ENCODE results near the gene TCP11L2. TPM values are rescaled to one million over a fixed set of nuclear protein-coding genes. Genes with fewer than 3 reads are reported as not detected.

TCP11L2 gene
- total and polyA plus RNA-seq, 2 of the 13 experiments (the other 11 are each of a cell fraction or from before 2014, with no cell fraction given), result 4.6 to 24.1 TPM

- no peak for TF ChIP-seq ZFY (CRISPR knock-in tag; IDR thresholded peaks at IDR 0.05)
- 0 out of 2 replicates have a peak, but pooled peaks have one; percentile 21 for TF ChIP-seq MLX (CRISPR knock-in tag; IDR thresholded peaks at IDR 0.05)
- no peak for TF ChIP-seq MBNL3 (CRISPR knock-in tag; conservative IDR thresholded peaks at IDR 0.05)
- no peak for TF ChIP-seq ZNF788 (CRISPR knock-in tag; IDR thresholded peaks at IDR 0.05; ENCODE audit: borderline replicate concordance)
- no peak for TF ChIP-seq TGIF2 (CRISPR knock-in tag; IDR thresholded peaks at IDR 0.05)
- peak; percentile 32; the same call in 1 of the 2 replicates for TF ChIP-seq FOSL1 (CRISPR knock-in tag; IDR thresholded peaks at IDR 0.05; ENCODE audit: borderline replicate concordance)
- no peak for TF ChIP-seq SSRP1 (CRISPR knock-in tag; IDR thresholded peaks at IDR 0.05)
- TF ChIP-seq KMT2B (CRISPR knock-in tag; IDR thresholded peaks at IDR 0.05), result no peak
- no peak for TF ChIP-seq AKNA (CRISPR knock-in tag; IDR thresholded peaks at IDR 0.05; ENCODE audit: borderline replicate concordance)
- no peak for TF ChIP-seq ZNF737 (CRISPR knock-in tag; IDR thresholded peaks at IDR 0.05; ENCODE audit: borderline replicate concordance)
- TF ChIP-seq ESRRA (CRISPR knock-in tag; IDR thresholded peaks at IDR 0.05; ENCODE audit: low read depth), result no peak
- no peak for TF ChIP-seq PRMT3 (CRISPR knock-in tag; IDR thresholded peaks at IDR 0.05; ENCODE audit: borderline replicate concordance, low read depth)
- no peak for TF ChIP-seq ZNF558 (CRISPR knock-in tag; IDR thresholded peaks at IDR 0.05; ENCODE audit: borderline replicate concordance)
- no peak for TF ChIP-seq BRCA1 (CRISPR knock-in tag; IDR thresholded peaks at IDR 0.05)
- TF ChIP-seq, protein P1, sequence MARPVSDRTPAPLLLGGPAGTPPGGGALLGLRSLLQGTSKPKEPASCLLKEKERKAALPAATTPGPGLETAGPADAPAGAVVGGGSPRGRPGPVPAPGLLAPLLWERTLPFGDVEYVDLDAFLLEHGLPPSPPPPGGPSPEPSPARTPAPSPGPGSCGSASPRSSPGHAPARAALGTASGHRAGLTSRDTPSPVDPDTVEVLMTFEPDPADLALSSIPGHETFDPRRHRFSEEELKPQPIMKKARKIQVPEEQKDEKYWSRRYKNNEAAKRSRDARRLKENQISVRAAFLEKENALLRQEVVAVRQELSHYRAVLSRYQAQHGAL (CRISPR knock-in tag; IDR thresholded peaks at IDR 0.05; ENCODE audit: not compliant biosample characterization), result no peak
- no peak for TF ChIP-seq ZNF777 (CRISPR knock-in tag; IDR thresholded peaks at IDR 0.05)
- TF ChIP-seq MAX (IDR thresholded peaks at IDR 0.05), result no peak
- no peak for TF ChIP-seq NFIB (CRISPR knock-in tag; IDR thresholded peaks at IDR 0.05; ENCODE audit: borderline replicate concordance)
- no peak for TF ChIP-seq ZFP36 (IDR thresholded peaks at IDR 0.05; ENCODE audit: borderline replicate concordance, low read depth, low read length, partially characterized antibody)
- TF ChIP-seq ZFP41 (CRISPR knock-in tag; IDR thresholded peaks at IDR 0.05; ENCODE audit: borderline replicate concordance), result no peak
- peak; percentile 80 for TF ChIP-seq ZNF460 (CRISPR knock-in tag; IDR thresholded peaks at IDR 0.05; ENCODE audit: borderline replicate concordance)
- TF ChIP-seq, protein P2, sequence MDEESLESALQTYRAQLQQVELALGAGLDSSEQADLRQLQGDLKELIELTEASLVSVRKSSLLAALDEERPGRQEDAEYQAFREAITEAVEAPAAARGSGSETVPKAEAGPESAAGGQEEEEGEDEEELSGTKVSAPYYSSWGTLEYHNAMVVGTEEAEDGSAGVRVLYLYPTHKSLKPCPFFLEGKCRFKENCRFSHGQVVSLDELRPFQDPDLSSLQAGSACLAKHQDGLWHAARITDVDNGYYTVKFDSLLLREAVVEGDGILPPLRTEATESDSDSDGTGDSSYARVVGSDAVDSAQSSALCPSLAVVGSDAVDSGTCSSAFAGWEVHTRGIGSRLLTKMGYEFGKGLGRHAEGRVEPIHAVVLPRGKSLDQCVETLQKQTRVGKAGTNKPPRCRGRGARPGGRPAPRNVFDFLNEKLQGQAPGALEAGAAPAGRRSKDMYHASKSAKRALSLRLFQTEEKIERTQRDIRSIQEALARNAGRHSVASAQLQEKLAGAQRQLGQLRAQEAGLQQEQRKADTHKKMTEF (CRISPR knock-in tag; IDR thresholded peaks at IDR 0.05), result 0 out of 2 replicates have a peak, but pooled peaks have one; percentile 21
- TF ChIP-seq AKAP8 (CRISPR knock-in tag; IDR thresholded peaks at IDR 0.05), result no peak
These were observed 6.2 kb upstream of the TCP11L2 start (continued) for GRCh38 chr12:106296179-106296877.
